AG10803 (cell line): Measurements from ENCODE around the gene TPO.

Experiments
- DNase-seq: peaks from one replicate; pipeline ENCODE4 v3.0.0; 2010; ENCODE audit warnings: low read depth
- H3K4me3 ChIP-seq: 2 replicates; pipeline ENCODE4 v1.5.1; 2011; ENCODE audit warnings: mild to moderate bottlenecking, low read length, control low read depth
- TF ChIP-seq, protein P1 (sequence below): conservative IDR thresholded peaks from 2 replicates; pipeline ENCODE4 v1.5.1; 2011; ENCODE audit warnings: mild to moderate bottlenecking, low read length, control low read depth, inconsistent platforms

The TPO gene

GRCh38 chr2:1413156-1413710 is at the start of gene TPO:
Gene TPO, plus strand, starts transcription at chr2:1413463. Its CDS starts 946 bp downstream, at chr2:1414409.
- no peak for DNase-seq
- TF ChIP-seq, protein P1, sequence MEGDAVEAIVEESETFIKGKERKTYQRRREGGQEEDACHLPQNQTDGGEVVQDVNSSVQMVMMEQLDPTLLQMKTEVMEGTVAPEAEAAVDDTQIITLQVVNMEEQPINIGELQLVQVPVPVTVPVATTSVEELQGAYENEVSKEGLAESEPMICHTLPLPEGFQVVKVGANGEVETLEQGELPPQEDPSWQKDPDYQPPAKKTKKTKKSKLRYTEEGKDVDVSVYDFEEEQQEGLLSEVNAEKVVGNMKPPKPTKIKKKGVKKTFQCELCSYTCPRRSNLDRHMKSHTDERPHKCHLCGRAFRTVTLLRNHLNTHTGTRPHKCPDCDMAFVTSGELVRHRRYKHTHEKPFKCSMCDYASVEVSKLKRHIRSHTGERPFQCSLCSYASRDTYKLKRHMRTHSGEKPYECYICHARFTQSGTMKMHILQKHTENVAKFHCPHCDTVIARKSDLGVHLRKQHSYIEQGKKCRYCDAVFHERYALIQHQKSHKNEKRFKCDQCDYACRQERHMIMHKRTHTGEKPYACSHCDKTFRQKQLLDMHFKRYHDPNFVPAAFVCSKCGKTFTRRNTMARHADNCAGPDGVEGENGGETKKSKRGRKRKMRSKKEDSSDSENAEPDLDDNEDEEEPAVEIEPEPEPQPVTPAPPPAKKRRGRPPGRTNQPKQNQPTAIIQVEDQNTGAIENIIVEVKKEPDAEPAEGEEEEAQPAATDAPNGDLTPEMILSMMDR, result no peak
- H3K4me3 ChIP-seq, result no peak within 1 kb of the TSS

DNA sequence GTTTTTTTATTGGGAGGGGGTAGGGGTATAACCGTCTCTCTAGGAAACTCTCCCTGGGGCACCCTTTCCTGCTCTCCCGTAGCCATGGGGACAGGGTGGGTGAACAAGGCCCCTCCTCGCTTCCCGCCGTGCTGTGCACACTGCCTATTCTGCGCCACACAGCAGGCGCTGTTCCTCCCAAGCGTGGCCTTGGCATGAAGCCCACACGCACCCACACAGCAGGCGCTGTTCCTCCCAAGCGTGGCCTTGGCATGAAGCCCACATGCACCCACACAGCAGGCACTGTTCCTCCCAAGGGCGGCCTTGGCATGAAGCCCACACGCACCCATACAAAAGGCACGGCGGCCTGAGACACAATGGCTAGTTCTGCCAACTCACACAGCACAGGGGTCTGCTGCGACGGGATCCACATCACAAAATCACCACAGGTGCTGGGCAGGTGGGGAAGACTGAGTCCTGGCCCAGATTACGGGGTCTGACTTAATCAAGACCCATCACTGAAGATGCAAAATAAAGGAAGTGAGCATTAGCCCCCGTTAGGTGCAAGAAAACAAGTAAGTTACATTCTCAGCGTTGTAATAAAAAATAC is 46.6 kb upstream of the TPO start:
- TF ChIP-seq, protein P1, result no peak
- H3K4me3 ChIP-seq, result no peak overlapping the region
- DNase-seq, result no peak

- no peak overlapping the region for H3K4me3 ChIP-seq
- TF ChIP-seq, protein P1, result no peak
- no peak for DNase-seq
Measured at GRCh38 chr2:1367601-1368000, 45.7 kb upstream of the TPO start.

- H3K4me3 ChIP-seq, result no peak overlapping the region
- TF ChIP-seq, protein P1, result no peak
- DNase-seq, result no peak
Measured at GRCh38 chr2:1369905-1370304, 43.4 kb upstream of the TPO start.

- TF ChIP-seq, protein P1, result no peak
- H3K4me3 ChIP-seq, result no peak overlapping the region
- no peak for DNase-seq
Measured at GRCh38 chr2:1370461-1370860, 42.8 kb upstream of the TPO start.

DNA sequence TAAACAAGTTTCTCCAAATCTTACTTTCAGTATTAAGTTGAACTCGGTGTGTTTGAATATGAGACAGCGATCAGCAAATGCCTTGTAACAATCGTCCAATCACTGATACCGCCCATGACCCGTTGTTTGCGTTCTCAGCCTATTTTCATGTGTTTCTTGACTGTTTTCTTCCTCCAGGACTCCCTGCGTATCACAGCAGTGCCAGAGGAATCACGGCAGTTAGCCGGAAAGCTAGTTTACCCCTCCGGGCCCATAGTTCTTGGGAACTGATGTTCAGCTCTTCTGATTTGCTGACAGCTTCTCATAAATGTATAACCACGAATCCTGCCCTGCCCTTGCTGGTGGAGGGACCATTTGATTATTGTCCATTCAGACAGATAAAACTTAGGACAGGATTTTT is 42.2 kb upstream of the TPO start:
- TF ChIP-seq, protein P1, result no peak
- no peak for DNase-seq
- no peak overlapping the region for H3K4me3 ChIP-seq

GRCh38 chr2:1373830-1374229 is 39.4 kb upstream of the TPO start:
- TF ChIP-seq, protein P1, result no peak
- DNase-seq, result no peak
- no peak overlapping the region for H3K4me3 ChIP-seq
